PC-9 (cell line): ENCODE measurements around the gene NFIX. TPM values are rescaled to one million over a fixed set of nuclear protein-coding genes. Genes with fewer than 3 reads are reported as not detected.

Experiments
- BruUV-seq: library from RNA; stranded (reverse); fragments of 400-500 nt; replicated peaks from 2 replicates; lab custom pipeline; 2021; lab: Mats Ljungman, UMichigan
- CTCF ChIA-PET: fragments of 300-600 bp; sonication (Branson Sonifier 250); formaldehyde crosslinking; loops from one replicate; lab custom pipeline; 2022; ENCODE audit warnings: antibody characterized with exemption; lab: Charles Lee
- POLR2A ChIA-PET: fragments of 300-600 bp; sonication (Branson Sonifier 250); formaldehyde crosslinking; loops from one replicate; lab custom pipeline; 2022; ENCODE audit warnings: antibody characterized with exemption; ENCODE audit not compliant: unreplicated experiment; lab: Charles Lee
- DNase-seq, 2 experiments: peaks; one replicate each; pipeline versions ENCODE4 v3.0.0 to v3.0.0-alpha.2; 2015 to 2022; ENCODE audit warnings: mixed read lengths in 1 of 2
- H2AFZ ChIP-seq: fragments of 200-600 bp; sonication (generic); 2 replicates; pipeline ENCODE4 v1.8.1; 2017; ENCODE audit warnings: antibody characterized with exemption
- H3F3A ChIP-seq: fragments of 200-600 bp; sonication (generic); 2 replicates; pipeline ENCODE4 v1.8.1; 2017; ENCODE audit warnings: antibody characterized with exemption, mild to moderate bottlenecking, low read depth; ENCODE audit not compliant: insufficient read depth
- H3K27ac ChIP-seq: fragments of 200-600 bp; sonication (generic); 2 replicates; pipeline ENCODE4 v1.6.1; 2016; ENCODE audit warnings: mixed run types
- H3K27me3 ChIP-seq: fragments of 200-600 bp; sonication (generic); 2 replicates; pipeline ENCODE4 v1.6.1; 2016; ENCODE audit warnings: low read depth, mixed run types; ENCODE audit not compliant: insufficient read depth
- H3K36me3 ChIP-seq: fragments of 200-600 bp; sonication (generic); 2 replicates; pipeline ENCODE4 v1.6.1; 2016; ENCODE audit warnings: low read depth, mixed run types
- H3K4me1 ChIP-seq: fragments of 200-600 bp; sonication (generic); replicated peaks from 2 replicates; pipeline ENCODE4 v1.6.1; 2016; ENCODE audit warnings: mixed run types; ENCODE audit not compliant: insufficient read depth
- H3K4me2 ChIP-seq: fragments of 200-600 bp; sonication (generic); 2 replicates; pipeline ENCODE4 v1.6.1; 2017; ENCODE audit warnings: mixed run types
- H3K4me3 ChIP-seq: fragments of 200-600 bp; sonication (generic); 2 replicates; pipeline ENCODE4 v1.6.1; 2016; ENCODE audit warnings: mixed run types
- H3K79me2 ChIP-seq: fragments of 200-600 bp; sonication (generic); 2 replicates; pipeline ENCODE4 v1.6.1; 2017; ENCODE audit warnings: low read depth, mixed run types
- H3K9me2 ChIP-seq: fragments of 200-600 bp; sonication (generic); 2 replicates; pipeline ENCODE4 v1.8.1; 2017; ENCODE audit warnings: mild to moderate bottlenecking; ENCODE audit not compliant: insufficient read depth
- H3K9me3 ChIP-seq: fragments of 200-600 bp; sonication (generic); 2 replicates; pipeline ENCODE4 v1.8.1; 2016; ENCODE audit warnings: low read depth; ENCODE audit not compliant: insufficient read depth
- H4K20me1 ChIP-seq: fragments of 200-600 bp; sonication (generic); 2 replicates; pipeline ENCODE4 v1.8.1; 2017; ENCODE audit not compliant: insufficient read depth
- CTCF ChIP-seq: fragments of 200-600 bp; sonication (generic); conservative IDR thresholded peaks from 2 replicates; pipeline ENCODE4 v1.6.1; 2017; ENCODE audit warnings: mixed run types, antibody characterized with exemption, mild to moderate bottlenecking, moderate library complexity
- EZH2 ChIP-seq: fragments of 200-600 bp; sonication (generic); IDR thresholded peaks from 2 replicates; pipeline ENCODE4 v1.8.0; 2017; ENCODE audit warnings: antibody characterized with exemption, low read depth
- intact Hi-C: fragments of 100-400 bp; cut with micrococcal nuclease; formaldehyde crosslinking; loops from one replicate; pipeline ENCODE4 v1.10.0; 2022; ENCODE audit not compliant: unreplicated experiment
- total RNA-seq: library from RNA; stranded (reverse); gene quantifications from 2 replicates; pipeline ENCODE4 v1.2.3, GENCODE V29; 2021

The NFIX gene
- total RNA-seq, 1 experiment from 2014 or later = 24.2 TPM

- Histone ChIP-seq H3K4me1 (no peaks in the 10 kb centered on the region), H3K9me2 (no peaks in the 10 kb centered on the region), H3K4me3 (no peak overlapping the region), H3K79me2 (no peaks in the 10 kb centered on the region), H2AFZ (no peak overlapping the region), H3K4me2 (no peak overlapping the region), H3K9me3 (no peaks in the 10 kb centered on the region), H3K27ac (no peak overlapping the region), H3F3A (no peaks in the 10 kb centered on the region), H3K27me3 (peaks cover 40% of the 10 kb centered on the region; the same call in 1 of the 2 replicates), H4K20me1 (no peaks in the 10 kb centered on the region), H3K36me3 (no peaks in the 10 kb centered on the region)
- BruUV-seq = no TSS peak
- ChIA-PET POLR2A (interaction anchor here (0.8 kb wide), 1 partner anchor 193 kb away, joined by 4 read pairs; no protein-coding TSS in a partner anchor), CTCF (no interaction called here)
- intact Hi-C loops = no loop called here
- DNase-seq = no peak
- TF ChIP-seq EZH2 (no peak), CTCF (no peak)
These were observed 79.1 kb downstream of the NFIX start for GRCh38 chr19:13074378-13074777.

GRCh38 chr19:13076320-13076719, 81.0 kb downstream of the NFIX start:
- no peak for DNase-seq
- Histone ChIP-seq H4K20me1 (no peaks in the 10 kb centered on the region), H3K36me3 (no peaks in the 10 kb centered on the region), H3K27ac (no peak overlapping the region), H3K4me1 (no peaks in the 10 kb centered on the region), H3K4me2 (no peak overlapping the region), H3K9me2 (no peaks in the 10 kb centered on the region), H2AFZ (no peak overlapping the region), H3K4me3 (no peak overlapping the region), H3K27me3 (peaks cover 22% of the 10 kb centered on the region; the same call in 1 of the 2 replicates), H3F3A (0 out of 2 replicates have a peak, but pooled peaks cover 8% of the 10 kb centered on the region), H3K9me3 (no peaks in the 10 kb centered on the region), H3K79me2 (no peaks in the 10 kb centered on the region)
- CTCF ChIA-PET = interaction anchor here (0.7 kb wide), 1 partner anchor 12 kb away, joined by 8 read pairs; no protein-coding TSS in a partner anchor
- TF ChIP-seq EZH2 = no peak
- POLR2A ChIA-PET = no interaction called here
- no TSS peak for BruUV-seq
- intact Hi-C loops = no loop called here

GRCh38 chr19:13076787-13077186, 81.5 kb downstream of the NFIX start:
- H3K9me2 ChIP-seq = no peaks in the 10 kb centered on the region
- TF ChIP-seq CTCF (no peak), EZH2 (no peak)
- no peaks in the 10 kb centered on the region for H4K20me1 ChIP-seq
- no TSS peak for BruUV-seq
- intact Hi-C loops = no loop called here
- H3K79me2 ChIP-seq = no peaks in the 10 kb centered on the region
- ChIA-PET POLR2A (no interaction called here), CTCF (no interaction called here)
- H3K36me3 ChIP-seq = no peaks in the 10 kb centered on the region
- H3F3A ChIP-seq = 0 out of 2 replicates have a peak, but pooled peaks cover 8% of the 10 kb centered on the region
- no peaks in the 10 kb centered on the region for H3K4me1 ChIP-seq
- no peak overlapping the region for H2AFZ ChIP-seq
- no peaks in the 10 kb centered on the region for H3K9me3 ChIP-seq
- peaks cover 19% of the 10 kb centered on the region; the same call in 1 of the 2 replicates for H3K27me3 ChIP-seq
- H3K27ac ChIP-seq = no peak overlapping the region
- H3K4me3 ChIP-seq = no peak overlapping the region
- H3K4me2 ChIP-seq = no peak overlapping the region
- DNase-seq = no peak

GRCh38 chr19:13077240-13077639, 82.0 kb downstream of the NFIX start:
- no TSS peak for BruUV-seq
- Histone ChIP-seq H3K79me2 (no peaks in the 10 kb centered on the region), H3K27me3 (peaks cover 14% of the 10 kb centered on the region; the same call in 1 of the 2 replicates), H3K4me2 (no peak overlapping the region), H3K4me1 (no peaks in the 10 kb centered on the region), H3K27ac (no peak overlapping the region), H3F3A (0 out of 2 replicates have a peak, but pooled peaks cover 8% of the 10 kb centered on the region), H3K36me3 (no peaks in the 10 kb centered on the region), H3K9me3 (no peaks in the 10 kb centered on the region), H2AFZ (no peak overlapping the region), H3K9me2 (no peaks in the 10 kb centered on the region), H4K20me1 (no peaks in the 10 kb centered on the region), H3K4me3 (no peak overlapping the region)
- POLR2A ChIA-PET = no interaction called here
- CTCF ChIA-PET = no interaction called here
- DNase-seq = no peak
- intact Hi-C loops = no loop called here
- TF ChIP-seq EZH2 (no peak), CTCF (no peak)
